Measurements from ENCODE around the gene PEX11A.

- TF ChIP-seq CTCF (IDR thresholded peaks at IDR 0.05; ENCODE audit: extremely low read depth in 1 of 2, insufficient read depth in 1 of 2, low read depth in 1 of 2, low read length in 2 of 2) (no peak), EZH2 (IDR thresholded peaks at IDR 0.05; ENCODE audit: borderline replicate concordance, low read depth, low read length, severe bottlenecking) (no peak), POLR2A (IDR thresholded peaks at IDR 0.05; ENCODE audit: low read depth, low read length) (no peak), JUN (IDR thresholded peaks at IDR 0.05; ENCODE audit: borderline replicate concordance, insufficient read depth, insufficient read length, low read depth) (no peak)
Measured at GRCh38 chr15:89714775-89715174, 24.2 kb upstream of the PEX11A start.
